Calu3 (cell line): ENCODE measurements around the gene DISP3. TPM values are rescaled to one million over a fixed set of nuclear protein-coding genes. Genes with fewer than 3 reads are reported as not detected.

Experiments used
- BruUV-seq: library from RNA; stranded (reverse); fragments of 400-500 nt; replicated peaks from 2 replicates; lab custom pipeline; 2021; lab: Mats Ljungman, UMichigan
- CTCF ChIA-PET: fragments of 300-600 bp; sonication (Branson Sonifier 250); formaldehyde crosslinking; loops from one replicate; lab custom pipeline; 2022; ENCODE audit warnings: antibody characterized with exemption; lab: Charles Lee
- DNase-seq: peaks from one replicate; pipeline ENCODE4 v3.0.0; 2022
- H3K27ac Mint-ChIP-seq: one replicate; pipeline ENCODE4 v1.8.0; 2022; ENCODE audit warnings: mixed read lengths; ENCODE audit not compliant: unreplicated experiment
- H3K27me3 Mint-ChIP-seq: one replicate; pipeline ENCODE4 v1.8.0; 2022; ENCODE audit warnings: mixed read lengths; ENCODE audit not compliant: unreplicated experiment
- H3K36me3 Mint-ChIP-seq: one replicate; pipeline ENCODE4 v1.8.0; 2022; ENCODE audit warnings: mild to moderate bottlenecking, moderate library complexity, mixed read lengths; ENCODE audit not compliant: insufficient read depth, unreplicated experiment
- H3K4me1 Mint-ChIP-seq: one replicate; pipeline ENCODE4 v1.8.0; 2022; ENCODE audit warnings: mild to moderate bottlenecking, low read depth, mixed read lengths; ENCODE audit not compliant: unreplicated experiment
- H3K4me3 Mint-ChIP-seq: one replicate; pipeline ENCODE4 v1.8.0; 2022; ENCODE audit warnings: mild to moderate bottlenecking, low read depth, moderate library complexity, mixed read lengths; ENCODE audit not compliant: unreplicated experiment
- H3K9me3 Mint-ChIP-seq: one replicate; pipeline ENCODE4 v1.8.0; 2022; ENCODE audit warnings: low read depth, mixed read lengths; ENCODE audit not compliant: unreplicated experiment
- intact Hi-C: fragments of 100-400 bp; cut with micrococcal nuclease; formaldehyde crosslinking; loops from one replicate; pipeline ENCODE4 v1.10.0; 2022; ENCODE audit not compliant: unreplicated experiment
- total RNA-seq: library from RNA; stranded (reverse); gene quantifications from 2 replicates; pipeline ENCODE4 v1.2.3, GENCODE V29; 2022
- TF ChIP-seq, protein P1 (sequence below): fragments of 200-600 bp; IDR thresholded peaks from one replicate; pipeline ENCODE4 v1.8.0; 2022; ENCODE audit warnings: antibody characterized with exemption; ENCODE audit not compliant: unreplicated experiment

DISP3 gene
- total RNA-seq, 1 experiment from 2014 or later: 1.3 TPM

DNA sequence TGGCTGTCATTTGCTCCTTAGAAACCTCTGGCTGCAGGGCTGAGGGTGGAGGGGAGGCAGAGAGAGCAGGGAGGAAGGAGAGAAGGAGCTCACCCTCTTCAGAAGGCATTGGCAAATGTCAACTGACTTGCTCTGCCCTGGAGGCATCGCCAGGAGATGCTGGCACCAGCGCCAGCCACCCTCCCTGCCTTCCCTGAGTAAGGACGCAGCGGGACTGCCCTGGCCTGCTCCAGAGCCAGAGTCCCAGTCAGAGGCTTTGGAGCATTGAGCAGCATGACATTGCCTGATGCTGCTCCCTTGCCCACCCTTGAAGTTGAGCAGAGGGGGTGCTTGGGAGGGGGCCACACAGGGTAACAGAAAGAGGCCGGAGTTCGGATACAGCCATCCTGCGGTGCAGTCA is 62.3 kb downstream of the DISP3 start:
- Mint-ChIP-seq H3K27ac (no peak overlapping the region), H3K4me1 (no peaks in the 10 kb centered on the region), H3K36me3 (no peaks in the 10 kb centered on the region), H3K4me3 (no peak overlapping the region), H3K9me3 (no peaks in the 10 kb centered on the region), H3K27me3 (peaks cover 81% of the 10 kb centered on the region)
- CTCF ChIA-PET: no interaction called here
- TF ChIP-seq, protein P1, sequence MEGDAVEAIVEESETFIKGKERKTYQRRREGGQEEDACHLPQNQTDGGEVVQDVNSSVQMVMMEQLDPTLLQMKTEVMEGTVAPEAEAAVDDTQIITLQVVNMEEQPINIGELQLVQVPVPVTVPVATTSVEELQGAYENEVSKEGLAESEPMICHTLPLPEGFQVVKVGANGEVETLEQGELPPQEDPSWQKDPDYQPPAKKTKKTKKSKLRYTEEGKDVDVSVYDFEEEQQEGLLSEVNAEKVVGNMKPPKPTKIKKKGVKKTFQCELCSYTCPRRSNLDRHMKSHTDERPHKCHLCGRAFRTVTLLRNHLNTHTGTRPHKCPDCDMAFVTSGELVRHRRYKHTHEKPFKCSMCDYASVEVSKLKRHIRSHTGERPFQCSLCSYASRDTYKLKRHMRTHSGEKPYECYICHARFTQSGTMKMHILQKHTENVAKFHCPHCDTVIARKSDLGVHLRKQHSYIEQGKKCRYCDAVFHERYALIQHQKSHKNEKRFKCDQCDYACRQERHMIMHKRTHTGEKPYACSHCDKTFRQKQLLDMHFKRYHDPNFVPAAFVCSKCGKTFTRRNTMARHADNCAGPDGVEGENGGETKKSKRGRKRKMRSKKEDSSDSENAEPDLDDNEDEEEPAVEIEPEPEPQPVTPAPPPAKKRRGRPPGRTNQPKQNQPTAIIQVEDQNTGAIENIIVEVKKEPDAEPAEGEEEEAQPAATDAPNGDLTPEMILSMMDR: no peak
- intact Hi-C loops: no loop called here
- BruUV-seq: no TSS peak
- DNase-seq: no peak

GRCh38 chr1:11541956-11542355 is 63.0 kb downstream of the DISP3 start:
- intact Hi-C loops: no loop called here

GRCh38 chr1:11543392-11543791 is 64.4 kb downstream of the DISP3 start:
- intact Hi-C loops: no loop called here
- Mint-ChIP-seq H3K27me3 (peaks cover 93% of the 10 kb centered on the region), H3K27ac (no peak overlapping the region), H3K4me1 (no peaks in the 10 kb centered on the region), H3K36me3 (no peaks in the 10 kb centered on the region), H3K9me3 (no peaks in the 10 kb centered on the region), H3K4me3 (no peak overlapping the region)
- CTCF ChIA-PET: no interaction called here
- TF ChIP-seq, protein P1: no peak
- no peak for DNase-seq
- BruUV-seq: no TSS peak

More at GRCh38 chr1:11541956-11542355, 63.0 kb downstream of the DISP3 start:
- Mint-ChIP-seq H3K4me3 (no peak overlapping the region), H3K4me1 (no peaks in the 10 kb centered on the region), H3K27me3 (peaks cover 88% of the 10 kb centered on the region), H3K27ac (no peak overlapping the region), H3K36me3 (no peaks in the 10 kb centered on the region), H3K9me3 (no peaks in the 10 kb centered on the region)
- no TSS peak for BruUV-seq
- TF ChIP-seq, protein P1: no peak
- CTCF ChIA-PET: no interaction called here
- no peak for DNase-seq

DNA sequence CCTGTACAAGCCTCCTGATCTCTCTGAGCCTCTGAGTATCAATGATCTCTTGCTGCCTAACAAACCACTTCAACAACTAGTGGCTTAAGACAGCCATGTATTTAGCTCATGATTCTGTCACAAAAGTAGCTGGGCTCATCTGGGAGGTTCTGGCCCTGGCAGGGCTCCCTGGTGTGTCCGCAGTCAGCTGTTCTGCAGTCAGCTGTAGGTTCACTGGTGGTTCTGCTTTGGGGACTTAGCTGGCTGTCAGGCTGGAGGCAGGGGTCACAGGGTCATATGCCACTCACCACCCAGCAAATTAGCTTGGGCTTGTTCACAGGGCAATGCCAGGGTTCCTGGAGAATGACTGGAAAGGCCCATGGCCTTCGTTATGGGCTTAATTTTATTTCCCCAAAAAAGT is 64.8 kb downstream of the DISP3 start:
- H3K27me3 Mint-ChIP-seq: peaks cover 93% of the 10 kb centered on the region
- TF ChIP-seq, protein P1: no peak
- H3K36me3 Mint-ChIP-seq: no peaks in the 10 kb centered on the region
- H3K27ac Mint-ChIP-seq: no peak overlapping the region
- H3K4me3 Mint-ChIP-seq: no peak overlapping the region
- no peak for DNase-seq
- no peaks in the 10 kb centered on the region for H3K4me1 Mint-ChIP-seq
- no TSS peak for BruUV-seq
- intact Hi-C loops: no loop called here
- H3K9me3 Mint-ChIP-seq: no peaks in the 10 kb centered on the region
- CTCF ChIA-PET: no interaction called here
